ENCODE data around the gene CDKN2D.
"Not testable (repeated sequence)": the region's sequence is repeated elsewhere in the genome, so short reads cannot be mapped to it uniquely, and the experiment has no call there.

DNA sequence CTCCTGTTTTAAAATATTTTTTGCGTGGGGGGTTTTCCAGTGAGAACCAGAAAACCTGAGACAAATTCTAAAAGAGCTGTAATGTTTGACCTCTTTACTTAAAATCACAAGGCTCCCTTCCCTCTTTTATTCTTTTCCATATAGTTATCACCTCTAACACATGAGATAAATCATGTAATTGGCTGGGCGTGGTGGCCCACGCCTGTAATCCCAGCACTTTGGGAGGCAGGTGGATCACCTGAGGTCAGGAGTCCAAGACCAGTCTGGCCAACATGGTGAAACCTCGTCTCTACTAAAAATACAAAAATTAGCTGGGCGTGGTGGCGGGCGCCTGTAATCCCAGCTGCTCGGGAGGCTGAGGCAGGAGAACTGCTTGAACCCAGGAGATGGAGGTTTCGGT lies 17.8 kb downstream of the CDKN2D start:
- not testable (repeated sequence) for TF ChIP-seq CTCF (conservative IDR thresholded peaks at IDR 0.05; ENCODE audit: low read length); EZH2phosphoT487 (IDR thresholded peaks at IDR 0.05; ENCODE audit: borderline replicate concordance, low read depth, low read length)
